ENCODE measurements around the gene SIN3A. TPM values are rescaled to one million over a fixed set of nuclear protein-coding genes. Genes with fewer than 3 reads are reported as not detected.

Gene SIN3A
- total and polyA plus RNA-seq, 5 experiments from 2014 or later = 12.4 to 137 (median 17.0) TPM

- POLR2A ChIA-PET = interaction anchor here (1.8 kb wide), 1 partner anchor 12 kb away, joined by 4 read pairs; no protein-coding TSS in a partner anchor
- peaks cover 0 to 49% (median 0%) of the 10 kb centered on the region in 3 donors for H3K36me3 Mint-ChIP-seq
- peak overlapping the region in 5 of 10 donors; percentile 14 to 86 (median 69) for H3K27ac Mint-ChIP-seq
These were observed 91.1 kb downstream of the SIN3A start for GRCh38 chr15:75360391-75360790.

GRCh38 chr15:75359537-75360250, 91.8 kb downstream of the SIN3A start:
- Mint-ChIP-seq H3K9me3 (no peaks in the 10 kb centered on the region), H3K27ac (peak overlapping the region in 2 of 10 donors; percentile 14 to 53), H3K36me3 (peaks cover 0 to 44% (median 0%) of the 10 kb centered on the region in 3 donors), H3K27me3 (no peaks in the 10 kb centered on the region), H3K4me1 (peaks cover 0 to 2% (median under 1%) of the 10 kb centered on the region in 4 donors), H3K4me3 (no peak overlapping the region)
- no peak for DNase-seq
- POLR2A ChIA-PET = interaction anchor here (1.8 kb wide), 1 partner anchor 11 kb away, joined by 4 read pairs; no protein-coding TSS in a partner anchor
- ATAC-seq = no peak

More at GRCh38 chr15:75360391-75360790, 91.1 kb downstream of the SIN3A start:
- peaks cover 0 to 2% (median under 1%) of the 10 kb centered on the region in 4 donors for H3K4me1 Mint-ChIP-seq
- H3K27me3 Mint-ChIP-seq = no peaks in the 10 kb centered on the region
- ATAC-seq = no peak
- no peak for DNase-seq
- no peaks in the 10 kb centered on the region for H3K9me3 Mint-ChIP-seq
- peak overlapping the region in 1 of 10 donors; percentile 58 for H3K4me3 Mint-ChIP-seq

- POLR2A ChIA-PET = interaction anchor here (1.2 to 1.8 kb wide), 2 partner anchors 9 to 11 kb away, joined by 3 to 4 read pairs; no protein-coding TSS in a partner anchor
- Mint-ChIP-seq H3K27ac (peak overlapping the region in 1 of 10 donors; percentile 73), H3K9me3 (no peaks in the 10 kb centered on the region), H3K27me3 (no peaks in the 10 kb centered on the region), H3K4me3 (no peak overlapping the region), H3K4me1 (peaks cover 0 to 2% (median 0%) of the 10 kb centered on the region in 4 donors), H3K36me3 (peaks cover 0 to 37% (median 0%) of the 10 kb centered on the region in 3 donors)
- DNase-seq (no peak), ATAC-seq (no peak)
These were observed 92.5 kb downstream of the SIN3A start for GRCh38 chr15:75358771-75359536.

- H3K9me3 Mint-ChIP-seq = no peaks in the 10 kb centered on the region
- peaks cover 0 to 2% (median 0%) of the 10 kb centered on the region in 4 donors for H3K4me1 Mint-ChIP-seq
- no peak for ATAC-seq
- POLR2A ChIA-PET = interaction anchor here (1.2 kb wide), 1 partner anchor 10 kb away, joined by 3 read pairs; no protein-coding TSS in a partner anchor
- H3K27me3 Mint-ChIP-seq = no peaks in the 10 kb centered on the region
- no peak for DNase-seq
- no peak overlapping the region for H3K4me3 Mint-ChIP-seq
- H3K27ac Mint-ChIP-seq = no peak overlapping the region
- H3K36me3 Mint-ChIP-seq = peaks cover 0 to 32% (median 0%) of the 10 kb centered on the region in 3 donors
These were observed 93.4 kb downstream of the SIN3A start for GRCh38 chr15:75357976-75358673.

GRCh38 chr15:75356517-75356916, 95.0 kb downstream of the SIN3A start:
- DNase-seq = no peak
- ATAC-seq = no peak
- Mint-ChIP-seq H3K27ac (peak overlapping the region in 2 of 10 donors; percentile 29 to 37), H3K4me3 (no peak overlapping the region), H3K9me3 (no peaks in the 10 kb centered on the region), H3K36me3 (peaks cover 0 to 29% (median 0%) of the 10 kb centered on the region in 3 donors), H3K4me1 (peaks cover 0 to 2% (median 0%) of the 10 kb centered on the region in 4 donors), H3K27me3 (no peaks in the 10 kb centered on the region)
- POLR2A ChIA-PET = interaction anchor here (1.2 kb wide), 1 partner anchor 12 kb away, joined by 5 read pairs; the partner anchor contains the start of gene MAN2C1

- Mint-ChIP-seq H3K27ac (peak overlapping the region in 1 of 10 donors; percentile 37), H3K4me1 (peaks cover under 1 to 4% (median 2%) of the 10 kb centered on the region in 4 donors), H3K36me3 (peaks cover 0 to 25% (median 0%) of the 10 kb centered on the region in 3 donors), H3K9me3 (peaks cover 0 to under 1% (median 0%) of the 10 kb centered on the region in 9 donors), H3K27me3 (no peaks in the 10 kb centered on the region), H3K4me3 (no peak overlapping the region)
- ATAC-seq (no peak), DNase-seq (no peak)
- POLR2A ChIA-PET = interaction anchor here (1.2 kb wide), 1 partner anchor 13 kb away, joined by 5 read pairs; the partner anchor contains the start of gene MAN2C1
These were observed 95.5 kb downstream of the SIN3A start for GRCh38 chr15:75356006-75356405.

- POLR2A ChIA-PET = interaction anchor here (3.1 kb wide), 1 partner anchor 13 kb away, joined by 22 read pairs; the partner anchor contains the start of gene MAN2C1
- H3K36me3 Mint-ChIP-seq = peaks cover 0 to 23% (median 0%) of the 10 kb centered on the region in 3 donors
- H3K4me3 Mint-ChIP-seq = no peak overlapping the region
- H3K4me1 Mint-ChIP-seq = peaks cover 2 to 10% (median 7%) of the 10 kb centered on the region in 4 donors
- H3K9me3 Mint-ChIP-seq = peaks cover 0 to 7% (median 0%) of the 10 kb centered on the region in 9 donors
- DNase-seq (no peak), ATAC-seq (no peak)
- peak overlapping the region in 5 of 10 donors; percentile 39 to 71 (median 63) for H3K27ac Mint-ChIP-seq
- H3K27me3 Mint-ChIP-seq = no peaks in the 10 kb centered on the region
These were observed 96.1 kb downstream of the SIN3A start for GRCh38 chr15:75355369-75355768.

GRCh38 chr15:75354454-75354853, 97.0 kb downstream of the SIN3A start:
- peaks cover 0 to 3% (median 0%) of the 10 kb centered on the region in 5 donors for H3K27me3 Mint-ChIP-seq
- no peak for ATAC-seq
- no peak for DNase-seq
- H3K9me3 Mint-ChIP-seq = peaks cover 0 to 16% (median 4%) of the 10 kb centered on the region in 9 donors
- peaks cover 0 to 22% (median 3%) of the 10 kb centered on the region in 3 donors for H3K36me3 Mint-ChIP-seq
- H3K27ac Mint-ChIP-seq = peak overlapping the region in 8 of 10 donors; percentile 32 to 88 (median 66)
- H3K4me1 Mint-ChIP-seq = peaks cover 9 to 20% (median 16%) of the 10 kb centered on the region in 4 donors
- H3K4me3 Mint-ChIP-seq = no peak overlapping the region
- POLR2A ChIA-PET = interaction anchor here (3.1 kb wide), 1 partner anchor 14 kb away, joined by 22 read pairs; the partner anchor contains the start of gene MAN2C1

- Mint-ChIP-seq H3K36me3 (peaks cover 0 to 22% (median 3%) of the 10 kb centered on the region in 3 donors), H3K27me3 (peaks cover 0 to 3% (median 0%) of the 10 kb centered on the region in 5 donors), H3K4me1 (peaks cover 9 to 26% (median 24%) of the 10 kb centered on the region in 4 donors), H3K9me3 (peaks cover 0 to 19% (median 4%) of the 10 kb centered on the region in 9 donors), H3K27ac (peak overlapping the region in 4 of 10 donors; percentile 60 to 83 (median 71)), H3K4me3 (no peak overlapping the region)
- POLR2A ChIA-PET = interaction anchor here (0.5 to 3.1 kb wide), 5 partner anchors 15 to 424 kb away, joined by 3 to 22 read pairs (median 4); partner anchors contain the start of genes MAN2C1, SNUPN and SNX33
- ATAC-seq (no peak), DNase-seq (no peak)
These were observed 97.9 kb downstream of the SIN3A start for GRCh38 chr15:75353604-75354003.

GRCh38 chr15:75352186-75353080, 99.1 kb downstream of the SIN3A start:
- DNase-seq (no peak), ATAC-seq (no peak)
- H3K9me3 Mint-ChIP-seq = peaks cover 0 to 23% (median 4%) of the 10 kb centered on the region in 9 donors
- H3K27ac Mint-ChIP-seq = peak overlapping the region in 8 of 10 donors; percentile 20 to 99 (median 68)
- H3K36me3 Mint-ChIP-seq = peaks cover 0 to 12% (median 3%) of the 10 kb centered on the region in 3 donors
- H3K27me3 Mint-ChIP-seq = peaks cover 0 to 3% (median 0%) of the 10 kb centered on the region in 5 donors
- H3K4me1 Mint-ChIP-seq = peaks cover 11 to 33% (median 29%) of the 10 kb centered on the region in 4 donors
- POLR2A ChIA-PET = interaction anchor here (3.1 kb wide), 1 partner anchor 16 kb away, joined by 22 read pairs; the partner anchor contains the start of gene MAN2C1
- H3K4me3 Mint-ChIP-seq = no peak overlapping the region

Measured in naive thymus-derived CD8-positive, alpha-beta T cell (primary cell).